Mesendoderm (in vitro differentiated cells): ENCODE results near the gene CBLL2. TPM values are rescaled to one million over a fixed set of nuclear protein-coding genes. Genes with fewer than 3 reads are reported as not detected.

ENCODE experiments used
- DNase-seq: peaks from one replicate; pipeline ENCODE4 v3.0.0; 2013
- H2AK5ac ChIP-seq: 2 replicates; pipeline ENCODE4 v1.6.1; 2013; ENCODE audit warnings: low read length, inconsistent platforms
- H2BK120ac ChIP-seq: 2 replicates; pipeline ENCODE4 v1.6.1; 2013; ENCODE audit warnings: low read depth, mild to moderate bottlenecking, low read length, moderate library complexity, mixed read lengths
- H2BK15ac ChIP-seq: replicated peaks from 2 replicates; pipeline ENCODE4 v1.6.1; 2013; ENCODE audit warnings: low read depth, mild to moderate bottlenecking, moderate library complexity
- H2BK5ac ChIP-seq: 2 replicates; pipeline ENCODE4 v1.6.1; 2013; ENCODE audit warnings: low read length, inconsistent platforms
- H3K18ac ChIP-seq: 2 replicates; pipeline ENCODE4 v1.6.1; 2013; ENCODE audit warnings: mild to moderate bottlenecking, low read length, mixed read lengths
- H3K23ac ChIP-seq: one replicate; pipeline ENCODE4 v1.6.1; 2013; ENCODE audit warnings: low read length
- H3K27ac ChIP-seq: 2 replicates; pipeline ENCODE4 v1.5.1; 2013; ENCODE audit warnings: low read depth, mild to moderate bottlenecking, inconsistent platforms, low read length, moderate library complexity
- H3K27me3 ChIP-seq: 2 replicates; pipeline ENCODE4 v1.6.1; 2013; ENCODE audit warnings: low read length, control low read depth, mild to moderate bottlenecking, inconsistent platforms; ENCODE audit not compliant: insufficient read depth, poor library complexity
- H3K36me3 ChIP-seq: 2 replicates; pipeline ENCODE4 v1.6.1; 2013; ENCODE audit warnings: low read length, inconsistent platforms; ENCODE audit not compliant: control insufficient read depth, insufficient read depth
- H3K4ac ChIP-seq: one replicate; pipeline ENCODE4 v1.6.1; 2013; ENCODE audit warnings: low read depth, mild to moderate bottlenecking, low read length, moderate library complexity
- H3K4me1 ChIP-seq: 2 replicates; pipeline ENCODE4 v1.6.1; 2013; ENCODE audit warnings: low read depth, low read length, inconsistent platforms; ENCODE audit not compliant: control insufficient read depth
- H3K4me2 ChIP-seq: 2 replicates; pipeline ENCODE4 v1.6.1; 2013; ENCODE audit warnings: low read length
- H3K4me3 ChIP-seq: 2 replicates; pipeline ENCODE4 v1.5.1; 2013; ENCODE audit warnings: mild to moderate bottlenecking, low read length
- H3K56ac ChIP-seq: one replicate; pipeline ENCODE4 v1.6.1; 2013; ENCODE audit warnings: low read length
- H3K79me1 ChIP-seq: 2 replicates; pipeline ENCODE4 v1.6.1; 2013; ENCODE audit warnings: low read length, inconsistent platforms
- H3K79me2 ChIP-seq: 2 replicates; pipeline ENCODE4 v1.6.1; 2013; ENCODE audit warnings: mild to moderate bottlenecking, low read length; ENCODE audit not compliant: control insufficient read depth, insufficient read depth
- H3K9ac ChIP-seq: 2 replicates; pipeline ENCODE4 v1.6.1; 2013; ENCODE audit warnings: low read length, inconsistent platforms
- H4K5ac ChIP-seq: one replicate; pipeline ENCODE4 v1.6.1; 2013; ENCODE audit warnings: low read length
- H4K8ac ChIP-seq: one replicate; pipeline ENCODE4 v1.6.1; 2013; ENCODE audit warnings: low read depth, mild to moderate bottlenecking, control low read depth, low read length, moderate library complexity
- WGBS: extraction: QIAGEN DNeasy Blood & Tissue Kit; methylation state at CpG from one replicate; pipeline ENCODE4 v1.1.7; 2013; ENCODE audit warnings: low lambda C conversion rate, missing lambda C conversion rate; ENCODE audit not compliant: insufficient coverage; ENCODE audit errors: extremely low coverage; 5-methylcytosine and 5-hydroxymethylcytosine counted together
- polyA plus RNA-seq, 2 experiments: library from polyadenylated mRNA; stranded (reverse); fragments of 200-250 nt; gene quantifications; one replicate each; pipeline ENCODE4 v1.2.3, GENCODE V29; 2013

The CBLL2 gene
- polyA plus RNA-seq (2013, experiment 1 of 2), result not detected
- polyA plus RNA-seq (2013, experiment 2 of 2), result not detected

- no peak within 1 kb of the TSS for H4K5ac ChIP-seq
- no peak within 1 kb of the TSS for H3K56ac ChIP-seq
- DNase-seq, result no peak
- H2BK15ac ChIP-seq, result no peak within 1 kb of the TSS
- no peak within 1 kb of the TSS for H3K4me3 ChIP-seq
- no peak within 1 kb of the TSS for H3K9ac ChIP-seq
- H3K18ac ChIP-seq, result no peak within 1 kb of the TSS
- H2BK120ac ChIP-seq, result no peak within 1 kb of the TSS
- no peaks in the 10 kb centered on the region for H3K79me2 ChIP-seq
- H3K4me1 ChIP-seq, result no peaks in the 10 kb centered on the region
- no peak within 1 kb of the TSS for H3K4me2 ChIP-seq
- H3K27ac ChIP-seq, result no peak within 1 kb of the TSS
- no peaks in the 10 kb centered on the region for H3K79me1 ChIP-seq
- no CpG with 5 or more reads among the region's 13 CpGs for WGBS
- H2BK5ac ChIP-seq, result no peak within 1 kb of the TSS
- no peak within 1 kb of the TSS for H4K8ac ChIP-seq
- H2AK5ac ChIP-seq, result no peak within 1 kb of the TSS
- H3K27me3 ChIP-seq, result no peaks in the 10 kb centered on the region
- H3K4ac ChIP-seq, result no peak within 1 kb of the TSS
- H3K36me3 ChIP-seq, result no peaks in the 10 kb centered on the region
- H3K23ac ChIP-seq, result no peak within 1 kb of the TSS
Observed at GRCh38 chrX:22272613-22273012, at the start of gene CBLL2. Gene CBLL2 (plus strand): TSS chrX:22272913. CDS start chrX:22272992, 79 bp downstream.

- Histone ChIP-seq H3K56ac (no peak overlapping the region), H4K5ac (no peak overlapping the region), H2BK15ac (no peak overlapping the region), H3K4me2 (no peak overlapping the region), H2AK5ac (no peak overlapping the region), H3K36me3 (no peaks in the 10 kb centered on the region), H3K79me1 (no peaks in the 10 kb centered on the region), H3K4me1 (no peaks in the 10 kb centered on the region), H3K27me3 (no peaks in the 10 kb centered on the region), H2BK5ac (no peak overlapping the region), H3K4ac (no peak overlapping the region), H3K4me3 (no peak overlapping the region), H3K9ac (no peak overlapping the region), H4K8ac (no peak overlapping the region), H3K18ac (no peak overlapping the region), H3K27ac (no peak overlapping the region), H3K79me2 (no peaks in the 10 kb centered on the region), H2BK120ac (no peak overlapping the region), H3K23ac (no peak overlapping the region)
- DNase-seq, result no peak
- no CpG with 5 or more reads among the region's 6 CpGs for WGBS
Observed at GRCh38 chrX:22234380-22234779, 38.3 kb upstream of the CBLL2 start.

GRCh38 chrX:22237479-22237878, 35.2 kb upstream of the CBLL2 start:
- Histone ChIP-seq H3K36me3 (no peaks in the 10 kb centered on the region), H2BK15ac (no peak overlapping the region), H3K79me1 (no peaks in the 10 kb centered on the region), H2AK5ac (no peak overlapping the region), H3K79me2 (no peaks in the 10 kb centered on the region), H4K8ac (no peak overlapping the region), H2BK120ac (no peak overlapping the region), H3K27me3 (no peaks in the 10 kb centered on the region), H4K5ac (no peak overlapping the region), H3K56ac (no peak overlapping the region), H2BK5ac (no peak overlapping the region), H3K18ac (no peak overlapping the region), H3K4me2 (no peak overlapping the region), H3K23ac (no peak overlapping the region), H3K4ac (no peak overlapping the region), H3K4me3 (no peak overlapping the region), H3K4me1 (no peaks in the 10 kb centered on the region), H3K9ac (no peak overlapping the region), H3K27ac (no peak overlapping the region)
- DNase-seq, result no peak
- no CpG with 5 or more reads among the region's 2 CpGs for WGBS

GRCh38 chrX:22246620-22247019, 26.1 kb upstream of the CBLL2 start:
- no peak overlapping the region for H3K56ac ChIP-seq
- H3K79me2 ChIP-seq, result no peaks in the 10 kb centered on the region
- H3K4me2 ChIP-seq, result no peak overlapping the region
- H2BK120ac ChIP-seq, result no peak overlapping the region
- no peak overlapping the region for H3K18ac ChIP-seq
- H4K5ac ChIP-seq, result no peak overlapping the region
- H2BK5ac ChIP-seq, result no peak overlapping the region
- no peak overlapping the region for H2AK5ac ChIP-seq
- H4K8ac ChIP-seq, result no peak overlapping the region
- H3K27ac ChIP-seq, result no peak overlapping the region
- H3K36me3 ChIP-seq, result no peaks in the 10 kb centered on the region
- no peak overlapping the region for H3K23ac ChIP-seq
- H3K4me1 ChIP-seq, result no peaks in the 10 kb centered on the region
- no peak overlapping the region for H3K4ac ChIP-seq
- no peak for DNase-seq
- WGBS, result no CpG with 5 or more reads among the region's 2 CpGs
- H3K79me1 ChIP-seq, result no peaks in the 10 kb centered on the region
- H2BK15ac ChIP-seq, result no peak overlapping the region
- H3K4me3 ChIP-seq, result no peak overlapping the region
- no peaks in the 10 kb centered on the region for H3K27me3 ChIP-seq
- H3K9ac ChIP-seq, result no peak overlapping the region

- H4K5ac ChIP-seq, result no peak overlapping the region
- no peak overlapping the region for H3K9ac ChIP-seq
- no peak overlapping the region for H2AK5ac ChIP-seq
- H2BK5ac ChIP-seq, result no peak overlapping the region
- H3K27ac ChIP-seq, result no peak overlapping the region
- H3K23ac ChIP-seq, result no peak overlapping the region
- no peaks in the 10 kb centered on the region for H3K4me1 ChIP-seq
- H3K27me3 ChIP-seq, result no peaks in the 10 kb centered on the region
- H3K18ac ChIP-seq, result no peak overlapping the region
- no peak overlapping the region for H3K56ac ChIP-seq
- no peak overlapping the region for H3K4ac ChIP-seq
- H3K79me1 ChIP-seq, result no peaks in the 10 kb centered on the region
- H2BK15ac ChIP-seq, result no peak overlapping the region
- no peak overlapping the region for H2BK120ac ChIP-seq
- no peaks in the 10 kb centered on the region for H3K36me3 ChIP-seq
- no peak for DNase-seq
- H3K4me3 ChIP-seq, result no peak overlapping the region
- no peak overlapping the region for H3K4me2 ChIP-seq
- H3K79me2 ChIP-seq, result no peaks in the 10 kb centered on the region
- H4K8ac ChIP-seq, result no peak overlapping the region
- WGBS, result no CpG with 5 or more reads among the region's 1 CpG
Observed at GRCh38 chrX:22247169-22247568, 25.5 kb upstream of the CBLL2 start.

GRCh38 chrX:22248401-22248800, 24.3 kb upstream of the CBLL2 start:
- Histone ChIP-seq H3K36me3 (no peaks in the 10 kb centered on the region), H3K79me2 (no peaks in the 10 kb centered on the region)
- no CpG with 5 or more reads among the region's 3 CpGs for WGBS

More at GRCh38 chrX:22248401-22248800, 24.3 kb upstream of the CBLL2 start:
- H3K23ac ChIP-seq, result no peak overlapping the region
- H3K79me1 ChIP-seq, result no peaks in the 10 kb centered on the region
- H2BK120ac ChIP-seq, result no peak overlapping the region
- H3K4me2 ChIP-seq, result no peak overlapping the region
- no peak overlapping the region for H3K9ac ChIP-seq
- H2AK5ac ChIP-seq, result no peak overlapping the region
- no peak overlapping the region for H2BK5ac ChIP-seq
- no peak overlapping the region for H4K5ac ChIP-seq
- no peaks in the 10 kb centered on the region for H3K4me1 ChIP-seq
- DNase-seq, result no peak
- no peak overlapping the region for H4K8ac ChIP-seq
- no peak overlapping the region for H3K27ac ChIP-seq
- no peaks in the 10 kb centered on the region for H3K27me3 ChIP-seq
- H3K56ac ChIP-seq, result no peak overlapping the region
- no peak overlapping the region for H3K4me3 ChIP-seq
- no peak overlapping the region for H3K18ac ChIP-seq
- no peak overlapping the region for H2BK15ac ChIP-seq
- no peak overlapping the region for H3K4ac ChIP-seq
